ENCODE measurements around the gene ZNF593OS. TPM values are rescaled to one million over a fixed set of nuclear protein-coding genes. Genes with fewer than 3 reads are reported as not detected.

ZNF593OS gene
- total and polyA plus RNA-seq, 2 donors (not counting 1 experiment from before 2014, with no cell fraction given), result 0.09 TPM; not detected in 1

GRCh38 chr1:26197301-26197700, 25.7 kb upstream of the ZNF593OS start:
- no peak overlapping the region for H3K27ac ChIP-seq (ENCODE audit: low read length in 2 of 2)
- H4K20me1 ChIP-seq (ENCODE audit: control insufficient read depth, insufficient read depth, low read length, poor library complexity, severe bottlenecking), result no peaks in the 10 kb centered on the region
- Mint-ChIP-seq H3K4me3 (no peak overlapping the region), H3K27me3 (peaks cover 9% of the 10 kb centered on the region), H3K27ac (no peak overlapping the region), H3K9me3 (ENCODE audit: insufficient read depth) (no peaks in the 10 kb centered on the region), H3K4me1 (no peaks in the 10 kb centered on the region)
- intact Hi-C loops (cut with micrococcal nuclease), result no loop called here
- TF ChIP-seq, protein P1, sequence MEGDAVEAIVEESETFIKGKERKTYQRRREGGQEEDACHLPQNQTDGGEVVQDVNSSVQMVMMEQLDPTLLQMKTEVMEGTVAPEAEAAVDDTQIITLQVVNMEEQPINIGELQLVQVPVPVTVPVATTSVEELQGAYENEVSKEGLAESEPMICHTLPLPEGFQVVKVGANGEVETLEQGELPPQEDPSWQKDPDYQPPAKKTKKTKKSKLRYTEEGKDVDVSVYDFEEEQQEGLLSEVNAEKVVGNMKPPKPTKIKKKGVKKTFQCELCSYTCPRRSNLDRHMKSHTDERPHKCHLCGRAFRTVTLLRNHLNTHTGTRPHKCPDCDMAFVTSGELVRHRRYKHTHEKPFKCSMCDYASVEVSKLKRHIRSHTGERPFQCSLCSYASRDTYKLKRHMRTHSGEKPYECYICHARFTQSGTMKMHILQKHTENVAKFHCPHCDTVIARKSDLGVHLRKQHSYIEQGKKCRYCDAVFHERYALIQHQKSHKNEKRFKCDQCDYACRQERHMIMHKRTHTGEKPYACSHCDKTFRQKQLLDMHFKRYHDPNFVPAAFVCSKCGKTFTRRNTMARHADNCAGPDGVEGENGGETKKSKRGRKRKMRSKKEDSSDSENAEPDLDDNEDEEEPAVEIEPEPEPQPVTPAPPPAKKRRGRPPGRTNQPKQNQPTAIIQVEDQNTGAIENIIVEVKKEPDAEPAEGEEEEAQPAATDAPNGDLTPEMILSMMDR (IDR thresholded peaks at IDR 0.05), result no peak
- TF ChIP-seq EZH2 (IDR thresholded peaks at IDR 0.05; ENCODE audit: borderline replicate concordance, insufficient read depth, low read depth, low read length, poor library complexity, severe bottlenecking), result no peak
- H3K27me3 ChIP-seq (replicated peaks in 1 of 4; ENCODE audit: control extremely low read depth in 1 of 4, control insufficient read depth in 3 of 4, insufficient read depth in 4 of 4, low read length in 3 of 4), result peaks cover 0 to 13% (median 4%) of the 10 kb centered on the region in 4 experiments
- no peaks in the 10 kb centered on the region for H3K79me2 ChIP-seq (ENCODE audit: control insufficient read depth, insufficient read depth, low read length)
- H2AFZ ChIP-seq (ENCODE audit: insufficient read depth, low read depth, low read length, poor library complexity, severe bottlenecking), result no peak overlapping the region
- no peaks in the 10 kb centered on the region for H3K36me3 ChIP-seq (replicated peaks in 1 of 2; ENCODE audit: control extremely low read depth in 1 of 2, control insufficient read depth in 1 of 2, extremely low read depth in 1 of 2, insufficient read depth in 2 of 2, low read length in 1 of 2)
- H3K9ac ChIP-seq (ENCODE audit: low read length), result no peak overlapping the region
- DNase-seq, result no peak
- ChIA-PET CTCF (interaction anchor here (1.1 kb wide), 1 partner anchor 220 kb away, joined by 3 read pairs; no protein-coding TSS in a partner anchor), POLR2A (no interaction called here)
- no peaks in the 10 kb centered on the region for H3K9me3 ChIP-seq (ENCODE audit: control extremely low read depth in 1 of 3, control insufficient read depth in 2 of 3, insufficient read depth in 1 of 3, low read length in 2 of 3)
- H3K4me1 ChIP-seq (ENCODE audit: control insufficient read depth in 2 of 2, insufficient read depth in 2 of 2, low read length in 2 of 2), result no peaks in the 10 kb centered on the region
- H3K4me2 ChIP-seq (replicated peaks; ENCODE audit: low read depth, low read length, poor library complexity, severe bottlenecking), result no peak overlapping the region
- H3K4me3 ChIP-seq (ENCODE audit: control extremely low read depth in 1 of 5, extremely low read depth in 1 of 5, insufficient read depth in 1 of 5, low read depth in 2 of 5, low read length in 4 of 5), result no peak overlapping the region
- no peak for ATAC-seq (ENCODE audit: low read depth)
- WGBS (ENCODE audit: insufficient coverage), result 94% methylated on average over 2 of the region's 3 CpGs

DNA sequence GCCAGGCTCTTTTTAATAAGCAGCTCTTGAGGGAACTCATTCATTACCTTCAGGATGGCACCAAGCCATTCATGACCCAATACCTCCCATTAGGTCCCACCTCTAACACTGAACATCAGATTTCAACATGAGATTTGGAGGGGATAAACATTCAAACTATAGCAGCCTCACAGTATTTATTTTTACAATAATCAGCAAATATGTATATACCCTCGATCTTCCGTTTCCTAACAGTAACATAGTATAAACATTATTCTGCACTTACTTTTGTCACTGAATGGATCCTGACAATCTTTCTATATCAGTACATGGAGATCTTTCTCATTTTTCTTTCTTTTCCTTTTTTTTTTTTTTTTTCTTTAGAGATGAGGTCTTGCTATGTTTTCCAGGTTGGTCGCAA, 24.2 kb upstream of the ZNF593OS start:
- ChIA-PET CTCF (no interaction called here), POLR2A (no interaction called here)
- H3K9ac ChIP-seq (ENCODE audit: low read length), result no peak overlapping the region
- no peak overlapping the region for H3K4me2 ChIP-seq (replicated peaks; ENCODE audit: low read depth, low read length, poor library complexity, severe bottlenecking)
- no peaks in the 10 kb centered on the region for H4K20me1 ChIP-seq (ENCODE audit: control insufficient read depth, insufficient read depth, low read length, poor library complexity, severe bottlenecking)
- intact Hi-C loops (cut with micrococcal nuclease), result no loop called here
- H3K4me1 ChIP-seq (ENCODE audit: control insufficient read depth in 2 of 2, insufficient read depth in 2 of 2, low read length in 2 of 2), result no peaks in the 10 kb centered on the region
- WGBS (ENCODE audit: insufficient coverage), result no CpG with 5 or more reads among the region's 3 CpGs
- H3K36me3 ChIP-seq (replicated peaks in 1 of 2; ENCODE audit: control extremely low read depth in 1 of 2, control insufficient read depth in 1 of 2, extremely low read depth in 1 of 2, insufficient read depth in 2 of 2, low read length in 1 of 2), result no peaks in the 10 kb centered on the region
- H3K9me3 ChIP-seq (ENCODE audit: control extremely low read depth in 1 of 3, control insufficient read depth in 2 of 3, insufficient read depth in 1 of 3, low read length in 2 of 3), result no peaks in the 10 kb centered on the region
- H3K27me3 Mint-ChIP-seq, result peaks cover 9% of the 10 kb centered on the region
- no peak overlapping the region for H3K27ac ChIP-seq (ENCODE audit: low read length in 2 of 2)
- H3K27me3 ChIP-seq (replicated peaks in 1 of 4; ENCODE audit: control extremely low read depth in 1 of 4, control insufficient read depth in 3 of 4, insufficient read depth in 4 of 4, low read length in 3 of 4), result peaks cover 0 to 13% (median 4%) of the 10 kb centered on the region in 4 experiments
- no peak overlapping the region for H2AFZ ChIP-seq (ENCODE audit: insufficient read depth, low read depth, low read length, poor library complexity, severe bottlenecking)
- no peak overlapping the region for H3K27ac Mint-ChIP-seq
- H3K4me1 Mint-ChIP-seq, result no peaks in the 10 kb centered on the region
- H3K4me3 Mint-ChIP-seq, result no peak overlapping the region
- no peak overlapping the region for H3K4me3 ChIP-seq (ENCODE audit: control extremely low read depth in 1 of 5, extremely low read depth in 1 of 5, insufficient read depth in 1 of 5, low read depth in 2 of 5, low read length in 4 of 5)
- no peak for TF ChIP-seq EZH2 (IDR thresholded peaks at IDR 0.05; ENCODE audit: borderline replicate concordance, insufficient read depth, low read depth, low read length, poor library complexity, severe bottlenecking)
- TF ChIP-seq, protein P1 (IDR thresholded peaks at IDR 0.05), result no peak
- no peaks in the 10 kb centered on the region for H3K9me3 Mint-ChIP-seq (ENCODE audit: insufficient read depth)
- DNase-seq, result no peak
- no peaks in the 10 kb centered on the region for H3K79me2 ChIP-seq (ENCODE audit: control insufficient read depth, insufficient read depth, low read length)
- no peak for ATAC-seq (ENCODE audit: low read depth)
